ENCODE results near the gene ICAM1. TPM values are rescaled to one million over a fixed set of nuclear protein-coding genes. Genes with fewer than 3 reads are reported as not detected.

ICAM1 gene
- total and polyA plus RNA-seq, 2 of the 8 experiments (the other 6 are each of a cell fraction or from before 2014, with no cell fraction given): 4.0 to 9.4 TPM

DNA sequence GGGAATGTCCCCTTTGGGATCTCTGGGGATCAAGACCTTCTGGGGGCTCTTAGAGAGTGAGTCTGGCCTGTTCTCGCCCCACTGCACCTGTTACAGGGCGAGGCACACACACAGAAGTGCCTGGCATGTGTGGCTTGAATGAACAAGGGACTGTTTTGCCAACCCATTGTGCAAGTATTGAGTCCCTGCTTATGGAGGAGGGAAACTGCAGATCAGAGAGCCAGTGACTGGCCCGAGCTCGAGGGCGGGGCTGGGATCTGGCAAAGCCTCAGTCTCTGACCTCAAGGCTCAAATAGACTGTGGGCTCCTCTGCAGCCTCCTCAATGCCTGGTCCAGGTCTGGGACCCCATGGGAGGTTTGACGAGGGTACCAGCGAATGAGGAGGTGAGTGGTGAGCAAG is 56.9 kb downstream of the ICAM1 start:
- DNase-seq (ENCODE audit: low read depth in 1 of 2, low spot score in 2 of 2) (no peak), FAIRE-seq (no peak)
- H4K20me1 ChIP-seq (replicated peaks in 1 of 2; ENCODE audit: control insufficient read depth in 1 of 2, insufficient read depth in 2 of 2, low read length in 2 of 2): peaks cover 9 to 22% of the 10 kb centered on the region in 2 experiments
- ChIA-PET POLR2A (ENCODE audit: partially characterized antibody) (interaction anchor here (1.0 kb wide), 1 partner anchor 11 kb away, joined by 3 read pairs; the partner anchor contains the start of gene FDX2), CTCF (ENCODE audit: partially characterized antibody) (interaction anchor here (1.0 kb wide), 1 partner anchor 61 kb away, joined by 4 read pairs; no protein-coding TSS in a partner anchor)
- no peak overlapping the region for H4K8ac ChIP-seq (ENCODE audit: extremely low read depth, insufficient read depth, low read length)
- H4K5ac ChIP-seq (ENCODE audit: insufficient read length, low read depth, low read length): no peak overlapping the region
- H3K79me1 ChIP-seq (ENCODE audit: low read depth, low read length): peaks cover 7% of the 10 kb centered on the region
- H3K23me2 ChIP-seq (ENCODE audit: low read depth, low read length): no peaks in the 10 kb centered on the region; the same call in 1 of the 2 replicates
- H2BK15ac ChIP-seq (ENCODE audit: low read length): no peak overlapping the region
- H4K91ac ChIP-seq (replicated peaks; ENCODE audit: insufficient read length, low read length): no peak overlapping the region
- no peak overlapping the region for H3K18ac ChIP-seq (ENCODE audit: extremely low read depth, low read length)
- H2BK120ac ChIP-seq (replicated peaks; ENCODE audit: low read depth, low read length): no peak overlapping the region
- no peak overlapping the region for H2BK5ac ChIP-seq (ENCODE audit: low read depth, low read length)
- no peak overlapping the region for H2BK20ac ChIP-seq (ENCODE audit: low read length)
- no peak overlapping the region for H3K4me3 ChIP-seq (ENCODE audit: extremely low read depth in 1 of 4, insufficient read depth in 2 of 4, low read depth in 3 of 4, low read length in 4 of 4)
- no peak overlapping the region for H3K27ac ChIP-seq (ENCODE audit: low read depth, low read length)
- peaks cover 0 to 4% (median 3%) of the 10 kb centered on the region in 4 experiments; a peak in 4 of 7 replicates for H3K4me1 ChIP-seq (replicated peaks in 1 of 4; ENCODE audit: control insufficient read depth in 3 of 4, insufficient read depth in 4 of 4, low read length in 3 of 4)
- TF ChIP-seq TBP (IDR thresholded peaks at IDR 0.05; ENCODE audit: low read depth, low read length) (no peak), TCF12 (IDR thresholded peaks at IDR 0.05; ENCODE audit: low read depth, low read length) (no peak), POLR2A (IDR thresholded peaks at IDR 0.05; ENCODE audit: control extremely low read depth in 1 of 2, low read depth in 2 of 2, low read length in 2 of 2) (no peak), BACH1 (IDR thresholded peaks at IDR 0.05; ENCODE audit: low read length) (no peak), USF2 (IDR thresholded peaks at IDR 0.05; ENCODE audit: low read length) (no peak), GTF2F1 (IDR thresholded peaks at IDR 0.05; ENCODE audit: borderline replicate concordance, low read depth, low read length) (no peak), KDM5A (IDR thresholded peaks at IDR 0.05; ENCODE audit: low read length) (no peak), MAFK (IDR thresholded peaks at IDR 0.05; ENCODE audit: low read depth, low read length) (no peak), ASH2L (IDR thresholded peaks at IDR 0.05; ENCODE audit: low read length) (no peak), HDAC2 (IDR thresholded peaks at IDR 0.05; ENCODE audit: borderline replicate concordance in 1 of 2, low read depth in 2 of 2, low read length in 2 of 2) (no peak)
- TF ChIP-seq, protein P1, sequence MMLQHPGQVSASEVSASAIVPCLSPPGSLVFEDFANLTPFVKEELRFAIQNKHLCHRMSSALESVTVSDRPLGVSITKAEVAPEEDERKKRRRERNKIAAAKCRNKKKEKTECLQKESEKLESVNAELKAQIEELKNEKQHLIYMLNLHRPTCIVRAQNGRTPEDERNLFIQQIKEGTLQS (IDR thresholded peaks at IDR 0.05; ENCODE audit: insufficient read depth, low read depth, low read length): no peak
- no peak overlapping the region for H3K9ac ChIP-seq (replicated peaks in 1 of 4; ENCODE audit: extremely low read depth in 1 of 4, low read depth in 3 of 4, low read length in 3 of 4)
- no peak overlapping the region for H3K23ac ChIP-seq (ENCODE audit: insufficient read length)
- peaks cover 33 to 65% (median 53%) of the 10 kb centered on the region in 4 experiments for H3K36me3 ChIP-seq (ENCODE audit: control insufficient read depth in 2 of 4, insufficient read depth in 4 of 4, low read length in 3 of 4)
- H3K9me3 ChIP-seq (ENCODE audit: insufficient read depth in 2 of 2, low read depth in 1 of 2, low read length in 1 of 2): no peaks in the 10 kb centered on the region
- no peaks in the 10 kb centered on the region for H3K27me3 ChIP-seq (replicated peaks in 1 of 4; ENCODE audit: control insufficient read depth in 3 of 4, extremely low read depth in 1 of 4, insufficient read depth in 3 of 4, low read length in 3 of 4)
- H2AFZ ChIP-seq (ENCODE audit: low read length): no peak overlapping the region
- H2BK12ac ChIP-seq (ENCODE audit: low read depth, low read length): no peak overlapping the region
- no peak overlapping the region for H3K4me2 ChIP-seq (ENCODE audit: insufficient read depth in 1 of 2, low read depth in 2 of 2, low read length in 2 of 2)
- no peak overlapping the region for H3K4ac ChIP-seq (replicated peaks; ENCODE audit: insufficient read length, low read depth, low read length)
- 85% methylated on average over 7 of the region's 7 CpGs; no CpG with 5 or more reads in 1 of the 2 experiments for WGBS, 2 experiments (ENCODE audit: extremely low coverage in 1 of 2, insufficient coverage in 1 of 2, insufficient read length in 1 of 2, insufficient replicate concordance in 2 of 2, low coverage in 1 of 2, low lambda C conversion rate in 2 of 2, missing lambda C conversion rate in 1 of 2)
- no peak overlapping the region for H2AK5ac ChIP-seq (ENCODE audit: low read depth, low read length)
- peaks cover 5 to 22% of the 10 kb centered on the region in 2 experiments for H3K79me2 ChIP-seq (ENCODE audit: control insufficient read depth in 1 of 2, insufficient read depth in 2 of 2, low read length in 2 of 2)
- H3K14ac ChIP-seq (ENCODE audit: insufficient read length): no peak overlapping the region
- no peak overlapping the region for H3K56ac ChIP-seq (replicated peaks; ENCODE audit: insufficient read length, low read depth, low read length)

Data from H1 (cell line).